A172 (cell line): ENCODE measurements around the gene MYBPC1. TPM values are rescaled to one million over a fixed set of nuclear protein-coding genes. Genes with fewer than 3 reads are reported as not detected.

ENCODE experiments used
- DNase-seq: peaks from one replicate; pipeline ENCODE4 v3.0.0-alpha.2; 2015; ENCODE audit warnings: low spot score
- total RNA-seq: library from RNA; depleted of rRNA; stranded (reverse); fragments of >200 nt; shearing (Covaris generic); gene quantifications from 2 replicates; pipeline ENCODE4 v1.2.3, GENCODE V29; 2014

The MYBPC1 gene
- total RNA-seq, 1 experiment from 2014 or later: not detected

DNA sequence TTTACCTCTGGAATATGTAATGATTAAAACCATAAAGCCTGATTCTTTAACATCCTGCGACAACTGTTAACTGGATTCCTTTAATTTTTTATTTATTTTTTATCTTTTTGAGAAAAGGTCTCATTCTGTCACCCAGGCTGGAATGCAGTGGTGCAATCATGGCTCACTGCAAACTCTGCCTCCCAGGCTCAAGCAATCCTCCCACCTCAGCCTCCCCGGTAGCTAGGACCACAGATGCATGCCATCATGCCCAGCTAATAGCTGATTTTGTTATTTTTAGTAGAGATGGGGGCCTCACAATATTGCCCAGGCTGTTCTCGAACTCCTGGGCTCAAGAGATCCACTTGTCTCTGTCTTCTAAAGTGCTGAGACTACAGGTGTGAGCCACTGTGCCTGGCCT, 3.7 kb downstream of the MYBPC1 start:
- no peak for DNase-seq

DNA sequence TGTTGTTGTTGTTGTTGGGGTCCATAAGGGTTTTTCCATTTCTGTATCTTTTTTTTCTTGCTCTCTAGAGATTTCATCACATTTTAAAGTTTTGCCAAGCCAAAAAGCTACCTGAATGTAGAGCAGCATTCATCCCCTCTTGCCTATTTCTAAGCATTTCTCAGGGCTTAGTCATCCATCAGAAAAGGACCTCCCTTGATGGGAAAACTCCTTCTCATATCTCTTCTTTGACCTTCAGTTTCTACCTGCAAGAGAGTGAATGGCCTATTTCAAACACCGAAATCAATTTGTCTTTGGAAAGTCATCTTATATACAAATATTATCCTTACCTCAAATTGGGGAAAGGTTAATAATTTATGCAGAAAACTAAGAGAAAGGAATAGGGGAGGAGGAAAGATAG, 4.5 kb downstream of the MYBPC1 start:
- DNase-seq: no peak

DNA sequence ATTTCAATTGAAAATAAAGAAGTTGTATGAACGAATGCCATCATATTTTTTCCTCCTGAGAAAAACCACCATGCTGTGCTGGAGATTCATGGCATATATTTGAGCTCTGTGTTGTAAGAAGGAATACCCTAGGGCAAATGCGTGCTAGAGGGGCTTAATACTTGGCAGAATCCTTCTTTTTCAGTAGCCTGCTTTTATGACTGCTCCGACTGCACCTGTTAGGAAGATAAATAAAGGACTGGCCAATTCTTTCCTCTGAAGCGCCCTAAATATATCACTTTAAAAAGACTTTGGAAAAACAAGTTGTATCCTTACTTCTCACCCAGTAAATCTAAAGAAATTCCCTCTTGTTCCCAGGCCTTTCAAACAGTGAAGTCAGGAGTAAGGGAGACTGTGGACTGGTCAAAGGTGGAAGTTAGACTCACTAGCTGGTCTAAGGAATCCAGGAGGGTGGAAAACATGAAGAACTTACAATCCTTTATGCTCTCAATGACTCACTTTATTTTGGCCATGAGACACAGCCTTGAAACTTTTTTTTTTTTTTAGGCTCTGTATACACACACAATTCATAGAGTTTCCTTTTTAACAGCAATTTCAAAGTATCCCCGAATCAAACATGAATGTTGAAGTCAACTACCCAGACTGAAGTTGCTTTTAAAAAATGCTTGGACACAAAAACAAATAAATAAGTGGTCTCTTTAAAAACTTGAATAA, 5.2 kb downstream of the MYBPC1 start:
- no peak for DNase-seq

DNA sequence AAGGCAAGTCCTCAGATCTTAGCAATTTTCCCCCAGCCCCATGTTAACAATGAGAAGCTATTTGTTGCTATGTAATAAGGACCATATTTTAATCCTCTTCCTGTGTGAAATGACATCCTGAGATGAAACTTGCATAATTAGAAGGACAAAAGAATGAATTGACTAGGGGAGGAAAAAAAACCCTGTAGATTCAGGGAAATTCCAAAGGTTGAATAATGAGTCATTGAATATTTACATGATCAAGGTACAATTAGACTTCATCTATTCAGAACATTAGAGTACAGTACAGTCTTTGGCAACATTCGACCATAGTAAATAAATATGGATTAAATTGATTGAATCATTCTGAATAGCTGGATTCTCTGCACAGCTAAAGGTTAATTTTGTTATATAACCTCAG, 9.4 kb downstream of the MYBPC1 start:
- DNase-seq: no peak

DNA sequence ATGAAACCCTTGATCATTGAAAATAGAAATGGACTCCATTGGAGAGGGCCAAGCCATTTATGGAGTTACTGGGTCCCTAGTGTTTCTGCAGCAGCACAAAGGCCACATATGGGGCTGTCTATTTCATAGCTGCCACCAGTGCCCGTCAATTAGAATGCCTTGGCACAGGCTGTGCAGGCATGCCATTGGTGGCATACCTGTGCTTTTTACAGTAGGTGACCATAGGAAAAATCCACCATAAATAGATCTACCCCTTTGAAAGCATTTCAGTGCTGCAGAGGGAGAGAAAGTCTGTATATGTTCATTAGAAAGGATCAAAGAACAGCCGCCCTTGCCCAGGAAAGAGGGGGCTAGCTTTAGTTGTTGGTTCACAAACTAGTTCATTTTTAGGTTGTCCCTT, 13.1 kb downstream of the MYBPC1 start:
- DNase-seq: no peak

DNA sequence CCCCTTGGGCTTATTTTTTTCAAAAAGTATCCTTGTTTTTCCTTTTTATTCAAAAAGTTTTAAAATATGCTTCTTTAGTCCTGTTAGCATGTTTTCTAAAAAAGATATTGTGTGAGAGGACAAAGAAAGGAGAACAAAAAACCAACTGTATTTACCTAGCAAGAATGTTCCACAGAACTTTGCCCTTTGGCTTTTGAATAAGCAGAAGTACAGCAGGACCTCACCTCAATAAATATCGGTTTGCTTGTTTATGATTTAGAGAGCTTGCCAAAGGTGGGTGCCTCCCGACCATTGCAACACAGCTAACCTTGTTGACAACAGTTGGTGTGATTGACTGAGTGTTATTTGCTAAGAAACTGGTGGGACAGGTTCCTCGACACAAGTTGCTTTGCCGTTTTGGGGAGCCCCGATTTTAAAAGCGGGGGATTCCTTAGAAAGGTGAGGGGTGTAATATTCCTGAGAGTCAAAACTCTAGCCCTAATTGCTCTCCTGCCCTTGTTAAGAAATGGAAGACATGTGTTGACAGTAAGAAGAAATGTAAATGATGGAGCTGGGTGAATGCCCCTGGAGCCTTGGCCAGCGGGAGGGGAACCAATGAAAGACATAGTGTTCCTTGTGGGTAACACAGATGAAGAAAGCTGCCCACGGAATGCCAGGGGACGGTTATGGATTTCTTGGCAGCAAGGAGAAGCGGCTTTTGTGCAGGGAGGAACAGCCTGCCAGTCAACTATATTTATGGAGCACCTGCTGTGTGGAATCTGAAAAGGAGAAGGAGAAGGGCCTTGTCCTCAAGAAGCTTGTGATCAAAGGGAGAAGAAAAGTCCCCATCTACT, 13.7 kb downstream of the MYBPC1 start:
- no peak for DNase-seq

DNA sequence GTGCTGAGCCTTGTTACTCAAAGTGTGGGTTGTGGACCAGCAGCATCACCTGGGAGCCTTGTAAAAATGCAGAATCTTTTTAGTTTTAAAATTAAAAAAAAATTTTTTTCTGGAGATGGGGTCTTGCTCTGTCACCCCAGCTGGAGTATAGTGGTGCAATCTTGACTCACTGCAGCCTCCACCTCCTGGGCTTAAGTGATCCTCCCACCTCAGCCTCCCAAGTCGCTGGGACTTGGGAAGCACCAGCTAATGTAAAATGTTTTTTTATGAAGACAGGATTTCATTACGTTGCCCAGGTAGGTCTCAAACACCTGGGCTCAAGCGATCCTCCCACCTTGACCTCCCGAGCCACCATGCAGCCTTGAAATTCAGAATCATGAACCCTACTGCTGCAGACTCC, 14.4 kb downstream of the MYBPC1 start:
- no peak for DNase-seq

DNA sequence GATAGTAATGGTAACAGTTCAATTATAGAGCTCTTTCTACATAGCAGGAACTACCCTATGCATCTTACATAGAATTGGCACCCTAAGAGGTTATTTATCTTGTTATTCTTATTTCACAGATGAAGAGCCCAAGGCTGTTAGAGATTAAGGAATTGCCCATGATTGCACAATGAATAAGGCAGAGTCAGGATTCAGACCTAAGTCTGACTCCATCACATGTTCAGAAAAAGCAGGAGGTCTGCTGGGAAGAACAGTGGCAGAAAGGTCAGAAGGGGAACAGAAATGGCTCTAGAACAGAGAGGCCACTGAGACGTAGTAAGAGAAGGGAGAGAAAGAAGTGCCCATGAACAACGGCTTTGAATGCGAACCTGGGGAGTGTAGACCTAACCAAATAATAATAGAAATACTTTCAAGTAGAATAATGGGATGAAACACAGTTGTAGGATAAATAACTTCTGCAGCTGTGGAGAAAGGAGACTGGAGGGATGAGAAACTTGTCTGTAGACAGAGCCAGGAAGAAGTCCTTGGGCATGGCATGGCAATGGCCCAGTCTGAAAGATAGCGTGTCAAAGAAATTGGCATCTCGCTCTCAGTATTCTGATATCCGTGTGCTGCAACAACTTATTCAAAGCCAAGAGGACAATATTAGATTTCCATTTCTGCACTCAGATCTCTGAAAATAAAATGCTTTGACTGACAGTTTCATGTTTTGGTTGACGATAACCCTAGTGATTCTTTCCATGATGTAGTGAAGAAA, 17.6 kb downstream of the MYBPC1 start:
- DNase-seq: no peak

DNA sequence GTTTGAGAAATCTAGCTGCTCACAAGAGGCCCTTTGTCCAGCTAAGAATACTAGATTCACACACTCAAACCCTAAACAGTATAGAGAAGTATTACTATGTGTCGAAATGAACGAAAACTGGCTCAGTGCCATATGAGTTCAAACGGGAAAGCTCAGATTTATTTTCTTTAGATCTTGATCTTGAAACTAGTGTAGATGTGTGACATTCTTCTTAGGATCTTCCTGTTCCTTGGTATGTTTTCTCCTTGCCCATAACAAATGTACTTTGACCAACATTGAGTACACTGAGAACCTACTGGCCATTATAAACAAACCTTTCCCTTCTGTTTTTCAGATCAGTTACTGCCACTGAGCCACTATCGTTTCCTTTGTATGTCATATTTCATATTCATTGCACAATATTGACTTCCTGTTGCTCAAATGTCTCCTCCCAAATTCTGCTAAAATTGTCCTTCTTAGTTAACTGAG, 21.3 kb downstream of the MYBPC1 start:
- no peak for DNase-seq

DNA sequence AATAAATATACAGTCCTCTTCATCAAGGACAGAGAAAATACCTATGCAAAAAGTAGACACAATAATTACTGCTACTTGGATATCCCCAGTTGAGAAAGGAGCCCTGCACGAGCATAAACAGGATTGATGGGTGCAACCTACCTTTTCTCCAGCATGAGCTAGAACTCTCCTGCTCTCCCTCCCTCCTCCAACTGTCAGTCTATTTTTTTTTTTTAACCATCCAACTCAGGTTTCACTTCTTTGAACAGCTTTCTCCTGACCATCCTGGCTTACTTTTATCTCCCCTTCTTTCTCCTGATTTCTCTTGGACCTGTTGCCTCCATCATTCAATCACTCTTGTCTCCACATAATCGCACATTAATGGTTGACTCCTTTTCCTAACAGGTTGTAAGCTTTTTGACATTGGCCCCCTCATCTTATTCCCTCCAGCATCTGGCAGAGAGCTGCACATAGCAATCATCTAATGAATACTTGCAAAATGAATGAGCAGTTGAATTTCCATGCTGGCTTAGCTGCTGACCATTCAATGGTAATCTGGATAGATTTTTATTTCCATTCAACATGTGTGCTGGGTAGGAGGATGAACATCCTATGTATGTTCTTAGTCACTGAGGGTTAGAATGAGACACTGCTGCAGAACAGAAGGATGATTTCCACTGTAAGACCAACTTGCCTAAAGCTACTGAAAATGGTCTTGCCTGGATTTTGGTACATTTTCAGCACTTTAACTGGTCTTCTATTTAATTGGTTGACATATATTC, 24.4 kb downstream of the MYBPC1 start:
- no peak for DNase-seq

DNA sequence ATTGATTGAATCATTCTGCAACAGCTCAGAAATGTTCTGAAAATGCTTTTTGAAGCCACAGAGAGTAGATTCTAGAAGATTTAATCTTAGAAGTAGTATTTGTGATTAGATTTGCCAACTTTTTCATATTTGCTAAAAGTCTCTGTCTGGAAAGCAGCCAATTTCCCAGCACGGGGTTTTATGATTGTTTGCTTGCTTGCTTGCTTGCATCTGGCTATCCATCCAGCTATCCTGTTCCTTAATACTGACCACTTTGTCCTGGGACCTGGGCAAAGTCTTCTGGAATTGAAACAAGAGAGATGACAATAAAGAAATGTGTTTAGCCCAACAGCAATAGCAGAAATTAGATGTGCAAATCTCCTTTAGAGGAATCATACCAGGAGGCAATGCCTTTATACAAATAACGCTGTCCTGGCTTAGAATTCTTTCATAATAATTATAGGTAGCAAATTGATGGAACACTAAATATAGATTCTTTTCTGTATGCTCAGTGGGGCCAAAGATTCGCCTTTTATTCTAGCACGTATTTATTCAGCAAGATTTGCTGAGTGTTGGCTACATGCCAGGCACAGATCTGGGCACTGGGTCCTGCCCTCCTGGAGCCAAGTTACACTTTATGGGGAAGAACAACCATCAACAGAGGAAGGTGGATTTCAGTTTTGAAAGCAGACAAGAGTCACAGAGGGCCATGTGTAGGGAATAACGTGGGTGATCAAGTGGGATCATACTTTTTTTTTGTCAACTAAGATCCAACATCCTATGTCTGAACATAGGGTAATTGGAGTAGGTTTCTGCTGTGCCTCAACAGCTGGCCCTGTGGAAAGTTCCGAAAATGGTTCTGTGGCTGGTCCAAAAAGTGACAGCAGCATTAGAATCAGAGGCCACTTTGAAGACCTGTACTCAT, 25.3 kb downstream of the MYBPC1 start:
- no peak for DNase-seq

DNA sequence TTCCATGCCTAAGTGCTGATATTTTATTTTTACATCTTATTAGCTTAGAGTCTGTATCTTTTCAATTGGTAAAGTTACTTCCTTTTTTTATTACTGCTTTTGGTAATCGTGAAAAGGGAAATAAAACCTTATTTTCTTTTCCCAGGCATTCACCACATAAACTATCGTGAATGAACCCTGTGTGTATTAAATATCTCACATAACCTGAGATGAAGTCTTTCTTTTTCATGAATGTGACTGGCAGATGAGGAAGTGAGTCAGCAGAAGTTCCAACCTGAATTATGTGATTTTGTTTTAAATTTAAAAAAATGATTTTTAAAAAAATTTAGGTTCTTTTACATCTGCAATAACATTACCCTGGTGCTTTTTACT, 26.0 kb downstream of the MYBPC1 start:
- DNase-seq: no peak

DNA sequence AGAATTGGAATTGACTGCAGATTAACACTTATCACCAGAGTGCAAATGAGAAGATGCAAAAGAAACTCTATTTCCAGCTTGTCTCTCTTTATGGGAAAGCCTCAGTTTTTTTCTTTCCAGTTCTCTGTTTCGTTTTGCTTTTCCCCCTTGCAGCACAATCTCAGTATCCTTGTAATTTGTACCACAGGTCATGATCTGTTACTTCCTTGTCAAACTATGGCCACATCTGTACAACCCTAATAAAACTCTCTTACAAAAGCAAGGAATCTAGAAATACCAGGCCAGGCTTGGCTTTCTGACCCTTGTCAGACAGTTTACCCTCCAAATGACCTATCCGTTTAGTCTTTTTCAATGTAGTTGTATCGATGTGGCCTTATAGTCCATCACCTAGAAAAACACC, 33.9 kb downstream of the MYBPC1 start:
- no peak for DNase-seq

DNA sequence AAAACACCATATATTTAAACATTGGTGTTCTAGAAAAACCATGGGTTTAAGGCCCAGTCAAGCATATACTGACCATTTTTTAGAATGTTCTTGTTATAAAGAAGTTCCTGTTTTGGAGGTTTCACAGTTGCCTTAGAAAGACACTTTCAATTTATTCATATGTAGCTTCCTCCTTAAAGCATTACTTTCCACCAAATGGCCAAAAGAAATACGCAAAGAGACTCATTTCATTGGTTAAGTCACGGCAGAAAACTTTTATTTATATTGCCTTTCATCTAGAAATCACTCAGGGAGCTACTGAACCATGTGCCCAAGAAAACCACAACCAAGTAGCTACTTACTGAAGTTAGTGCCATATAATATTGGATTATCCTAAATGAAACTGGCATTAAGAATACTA, 40.0 kb downstream of the MYBPC1 start:
- DNase-seq: no peak

DNA sequence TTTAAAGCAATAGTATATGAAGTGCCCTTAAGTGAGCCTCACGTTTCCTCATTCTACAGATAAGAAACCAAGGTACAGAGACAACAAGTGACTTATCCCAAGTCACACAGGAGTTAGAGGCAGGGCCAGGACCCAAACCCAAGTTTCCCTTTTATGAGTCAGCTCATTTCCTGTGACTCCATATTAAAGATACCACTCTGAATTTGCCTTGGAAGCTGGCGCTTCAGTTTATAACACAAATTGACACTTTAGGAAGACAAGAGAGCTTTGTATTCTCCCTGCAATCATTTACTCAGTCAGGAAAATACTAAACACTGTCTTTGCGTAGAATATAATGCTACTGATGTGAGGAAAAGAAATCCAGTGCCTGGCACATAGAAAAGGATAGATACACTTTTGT, 43.2 kb downstream of the MYBPC1 start:
- DNase-seq: no peak

DNA sequence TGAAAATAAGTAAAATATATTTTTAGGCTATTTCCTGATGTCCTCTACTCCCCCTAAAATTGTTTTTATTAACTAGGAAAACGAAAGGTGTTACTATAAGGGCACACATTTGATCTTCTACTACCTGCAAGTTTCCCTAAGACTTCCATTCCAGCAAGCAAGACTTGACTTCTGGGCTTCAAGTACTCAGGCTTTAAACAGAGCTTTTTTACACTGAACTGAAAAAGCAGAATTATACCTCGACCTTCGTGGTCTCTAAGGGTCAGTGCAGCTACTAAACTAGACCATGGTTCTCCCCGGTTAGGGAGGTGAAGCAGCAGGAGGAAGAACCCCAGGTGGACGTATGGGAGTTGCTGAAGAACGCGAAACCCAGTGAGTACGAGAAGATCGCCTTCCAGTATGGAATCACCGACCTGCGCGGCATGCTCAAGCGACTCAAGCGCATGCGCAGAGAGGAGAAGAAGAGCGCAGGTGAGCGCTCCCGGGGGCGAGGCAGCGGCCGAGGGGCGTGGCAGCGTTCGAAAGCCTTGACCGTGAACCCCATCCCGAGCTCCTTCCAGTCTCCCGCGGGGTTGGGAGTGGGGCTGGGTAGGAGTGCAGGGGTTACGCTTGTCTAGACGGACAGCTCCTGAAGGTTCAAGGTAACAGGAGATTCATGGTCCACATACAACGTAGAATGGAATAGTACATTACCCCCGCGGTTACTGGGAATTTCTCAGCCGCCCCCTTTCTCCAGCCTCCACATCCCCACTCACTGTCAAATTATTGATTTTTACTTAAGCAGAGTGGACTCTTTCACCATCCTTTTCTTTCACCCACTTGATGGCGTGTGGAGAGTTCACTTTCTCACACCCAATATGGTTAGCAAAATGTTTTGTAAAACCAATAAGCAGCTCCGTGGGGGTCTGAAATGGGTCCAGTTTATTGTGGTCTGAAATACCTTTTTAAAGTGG, 47.6 kb downstream of the MYBPC1 start:
- DNase-seq: no peak

DNA sequence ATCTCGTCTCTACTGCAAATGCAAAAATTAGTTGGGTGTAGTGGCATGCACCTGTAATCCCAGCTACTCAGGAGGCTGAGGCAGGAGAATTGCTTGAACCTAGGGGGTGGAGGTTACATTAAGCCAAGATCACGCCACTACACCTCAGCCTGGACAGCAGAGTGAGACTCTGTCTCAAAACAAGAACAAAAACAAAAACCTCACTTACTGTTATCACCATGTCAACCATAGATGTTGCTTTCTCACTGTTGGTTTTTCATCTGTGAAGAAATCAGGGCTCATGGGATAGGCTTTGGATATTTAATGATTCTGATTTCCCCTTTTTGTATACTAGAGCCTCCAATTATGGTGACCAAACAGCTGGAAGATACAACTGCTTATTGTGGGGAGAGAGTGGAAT, 52.9 kb downstream of the MYBPC1 start:
- DNase-seq: no peak

DNA sequence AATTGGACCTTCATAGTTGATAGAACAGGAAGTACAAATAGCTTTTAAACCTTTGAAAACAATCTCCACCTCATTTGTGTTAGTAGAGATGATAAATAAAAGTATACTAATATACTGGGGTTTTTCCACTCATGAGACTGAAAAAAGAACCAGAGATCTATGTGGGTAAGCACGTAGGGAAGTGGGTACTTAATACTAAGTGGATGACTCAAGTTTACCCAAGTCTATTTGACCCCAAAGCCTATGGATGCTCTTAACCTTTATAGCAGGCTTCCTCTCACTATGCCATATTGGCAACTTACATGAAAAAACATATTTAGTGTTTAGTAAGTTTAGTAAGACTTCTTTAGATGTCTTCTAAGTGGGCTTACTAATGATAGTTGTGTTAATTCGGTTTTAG, 53.4 kb downstream of the MYBPC1 start:
- DNase-seq: no peak

DNA sequence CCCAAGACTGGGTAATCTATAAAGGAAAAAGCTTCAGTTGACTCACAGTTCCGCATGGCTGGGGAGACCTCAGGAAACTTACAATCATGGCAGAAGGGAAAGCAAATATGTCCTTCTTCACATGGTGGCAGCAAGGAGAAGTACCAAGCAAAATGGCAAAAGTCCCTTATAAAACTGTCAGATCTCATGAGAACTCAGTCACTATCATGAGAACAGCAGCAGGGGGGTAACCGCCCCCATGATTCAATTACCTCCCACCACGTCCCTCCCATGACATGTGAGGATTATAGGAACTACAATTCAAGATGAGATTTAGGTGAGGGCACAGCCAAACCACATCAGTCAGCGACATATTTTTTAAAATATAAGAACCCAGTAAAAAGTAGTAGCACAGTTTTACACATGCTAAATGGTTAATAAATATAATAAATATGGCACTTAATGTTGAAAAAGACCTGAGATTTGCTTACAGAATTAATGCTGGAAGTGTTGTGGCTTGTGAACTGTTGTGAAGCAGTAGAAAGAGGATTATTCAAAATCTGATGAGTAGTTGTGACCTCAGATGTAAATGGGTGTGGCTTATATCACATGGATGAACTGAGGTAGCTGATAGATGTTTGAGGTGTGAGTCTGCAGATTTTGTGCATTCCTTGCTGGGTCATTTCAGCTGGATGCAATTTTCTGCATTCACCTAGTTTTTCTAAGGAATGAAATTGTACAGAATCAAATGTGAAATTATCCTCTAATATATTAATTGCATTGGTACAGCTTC, 55.8 kb downstream of the MYBPC1 start:
- DNase-seq: peak; percentile 4
